Neural cell (in vitro differentiated cells): Measurements from ENCODE around the gene YWHAG. TPM values are rescaled to one million over a fixed set of nuclear protein-coding genes. Genes with fewer than 3 reads are reported as not detected.
"Not testable (repeated sequence)": the region's sequence is repeated elsewhere in the genome, so short reads cannot be mapped to it uniquely, and the experiment has no call there.

ENCODE experiments used
- H2AFZ ChIP-seq: fragments of 200-600, 300-800 bp; sonication (generic), shearing (Covaris generic); 2 replicates; pipeline ENCODE4 v1.6.0; 2014; ENCODE audit warnings: low read depth, mild to moderate bottlenecking, antibody characterized with exemption, low read length, moderate library complexity
- H3F3A ChIP-seq: fragments of 200-600 bp; shearing (Covaris generic); 2 replicates; pipeline ENCODE4 v1.6.1; 2016; ENCODE audit warnings: mild to moderate bottlenecking, moderate library complexity, mixed read lengths, antibody characterized with exemption, low read length; ENCODE audit not compliant: insufficient read depth, poor library complexity, severe bottlenecking
- H3K27ac ChIP-seq: fragments of 200-600, 300-800 bp; sonication (generic), shearing (Covaris generic); 2 replicates; pipeline ENCODE4 v1.5.1; 2014; ENCODE audit warnings: mild to moderate bottlenecking, low read length, moderate library complexity
- H3K27me3 ChIP-seq: fragments of 300-800, 200-600 bp; sonication (generic), shearing (Covaris generic); 2 replicates; pipeline ENCODE4 v1.6.0; 2014; ENCODE audit warnings: mild to moderate bottlenecking, low read depth, low read length, moderate library complexity; ENCODE audit not compliant: insufficient read depth
- H3K36me3 ChIP-seq: fragments of 300-800, 200-600 bp; sonication (generic), shearing (Covaris generic); 2 replicates; pipeline ENCODE4 v1.5.1; 2014; ENCODE audit warnings: mild to moderate bottlenecking, antibody characterized with exemption, low read length, moderate library complexity; ENCODE audit not compliant: insufficient read depth
- H3K4me2 ChIP-seq: fragments of 300-800, 200-600 bp; sonication (generic), shearing (Covaris generic); 2 replicates; pipeline ENCODE4 v1.6.0; 2014; ENCODE audit warnings: mild to moderate bottlenecking, low read length
- H3K4me3 ChIP-seq: fragments of 300-800, 200-600 bp; sonication (generic), shearing (Covaris generic); 2 replicates; pipeline ENCODE4 v1.5.1; 2014; ENCODE audit warnings: mild to moderate bottlenecking, low read length, moderate library complexity
- H3K79me2 ChIP-seq: fragments of 200-600 bp; shearing (Covaris generic); replicated peaks from 2 replicates; pipeline ENCODE4 v1.6.0; 2014; ENCODE audit warnings: mild to moderate bottlenecking, low read length, moderate library complexity; ENCODE audit not compliant: insufficient read depth
- H3K9ac ChIP-seq: fragments of 300-800, 200-600 bp; sonication (generic), shearing (Covaris generic); 2 replicates; pipeline ENCODE4 v1.6.1; 2016; ENCODE audit warnings: mild to moderate bottlenecking, low read length, mixed read lengths
- H3K9me2 ChIP-seq: fragments of 200-600 bp; shearing (Covaris generic); 2 replicates; pipeline ENCODE4 v1.6.1; 2016; ENCODE audit warnings: mild to moderate bottlenecking, low read length, mixed read lengths; ENCODE audit not compliant: insufficient read depth
- H3K9me3 ChIP-seq: fragments of 200-600, 300-800 bp; sonication (generic), shearing (Covaris generic); 2 replicates; pipeline ENCODE4 v1.6.1; 2016; ENCODE audit warnings: mild to moderate bottlenecking, mixed run types, low read length, moderate library complexity, mixed read lengths
- H4K20me1 ChIP-seq: fragments of 200-600 bp; shearing (Covaris generic); 2 replicates; pipeline ENCODE4 v1.6.1; 2016; ENCODE audit warnings: mild to moderate bottlenecking, mixed run types; ENCODE audit not compliant: insufficient read depth
- CTCF ChIP-seq: fragments of 450-650 bp; IDR thresholded peaks from 2 replicates; pipeline ENCODE4 v1.5.1; 2014; ENCODE audit warnings: antibody characterized with exemption, mild to moderate bottlenecking, moderate library complexity; ENCODE audit not compliant: poor library complexity, severe bottlenecking
- MXI1 ChIP-seq: fragments of 450-650 bp; conservative IDR thresholded peaks from 2 replicates; pipeline ENCODE4 v1.6.1; 2014; ENCODE audit warnings: antibody characterized with exemption, mild to moderate bottlenecking; ENCODE audit not compliant: poor library complexity, severe bottlenecking
- POLR2AphosphoS5 ChIP-seq: IDR thresholded peaks from 2 replicates; pipeline ENCODE4 v1.6.1; 2012
- RAD21 ChIP-seq: fragments of 450-650 bp; conservative IDR thresholded peaks from 2 replicates; pipeline ENCODE4 v1.6.1; 2014; ENCODE audit warnings: antibody characterized with exemption, mild to moderate bottlenecking, moderate library complexity
- SMC3 ChIP-seq: fragments of 450-650 bp; conservative IDR thresholded peaks from 2 replicates; pipeline ENCODE4 v1.6.1; 2014; ENCODE audit warnings: antibody characterized with exemption, mild to moderate bottlenecking, moderate library complexity; ENCODE audit not compliant: poor library complexity
- TAF1 ChIP-seq: IDR thresholded peaks from 2 replicates; pipeline ENCODE4 v1.6.1; 2012; ENCODE audit warnings: low read depth
- polyA plus RNA-seq: library from polyadenylated mRNA; depleted of rRNA; stranded (reverse); fragments of >200 nt; gene quantifications from 2 replicates; pipeline ENCODE4 v1.2.3, GENCODE V29; 2014
- TF ChIP-seq, protein P1 (sequence below): IDR thresholded peaks from 2 replicates; pipeline ENCODE4 v1.6.1; 2012; ENCODE audit warnings: borderline replicate concordance

Gene YWHAG
- polyA plus RNA-seq, 1 donor from 2014 or later, result 284 TPM

DNA sequence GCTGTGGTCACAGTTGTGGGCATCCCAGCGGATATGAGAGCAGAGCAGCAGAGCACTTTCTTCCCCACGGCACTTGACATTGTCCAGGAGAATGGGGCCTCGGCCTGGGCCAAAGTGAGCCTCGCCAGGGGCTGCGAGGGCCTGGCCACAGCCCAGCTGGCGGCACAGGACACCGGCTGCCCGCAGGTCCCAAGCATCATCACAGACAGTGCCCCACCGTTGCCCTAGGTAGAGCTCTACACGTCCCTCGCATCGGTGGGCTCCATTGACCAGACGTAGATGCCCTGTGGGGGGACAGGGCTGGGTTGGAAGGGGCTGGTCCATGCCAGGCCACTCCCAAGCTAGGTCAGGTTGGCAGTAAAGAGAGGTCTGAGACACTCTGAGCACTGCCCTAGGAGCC is 31.3 kb upstream of the YWHAG start:
- H4K20me1 ChIP-seq, result no peaks in the 10 kb centered on the region
- H3K4me2 ChIP-seq, result no peak overlapping the region
- H3K4me3 ChIP-seq, result no peak overlapping the region
- no peak overlapping the region for H3K27ac ChIP-seq
- no peaks in the 10 kb centered on the region for H3K79me2 ChIP-seq
- H2AFZ ChIP-seq, result no peak overlapping the region
- H3K9me2 ChIP-seq, result no peaks in the 10 kb centered on the region
- H3K36me3 ChIP-seq, result no peaks in the 10 kb centered on the region
- H3K9ac ChIP-seq, result no peak overlapping the region
- H3K9me3 ChIP-seq, result no peaks in the 10 kb centered on the region
- no peaks in the 10 kb centered on the region for H3F3A ChIP-seq
- H3K27me3 ChIP-seq, result no peaks in the 10 kb centered on the region
- TF ChIP-seq MXI1 (no peak), TAF1 (no peak), POLR2AphosphoS5 (no peak), RAD21 (no peak), SMC3 (no peak), CTCF (no peak)
- TF ChIP-seq, protein P1, sequence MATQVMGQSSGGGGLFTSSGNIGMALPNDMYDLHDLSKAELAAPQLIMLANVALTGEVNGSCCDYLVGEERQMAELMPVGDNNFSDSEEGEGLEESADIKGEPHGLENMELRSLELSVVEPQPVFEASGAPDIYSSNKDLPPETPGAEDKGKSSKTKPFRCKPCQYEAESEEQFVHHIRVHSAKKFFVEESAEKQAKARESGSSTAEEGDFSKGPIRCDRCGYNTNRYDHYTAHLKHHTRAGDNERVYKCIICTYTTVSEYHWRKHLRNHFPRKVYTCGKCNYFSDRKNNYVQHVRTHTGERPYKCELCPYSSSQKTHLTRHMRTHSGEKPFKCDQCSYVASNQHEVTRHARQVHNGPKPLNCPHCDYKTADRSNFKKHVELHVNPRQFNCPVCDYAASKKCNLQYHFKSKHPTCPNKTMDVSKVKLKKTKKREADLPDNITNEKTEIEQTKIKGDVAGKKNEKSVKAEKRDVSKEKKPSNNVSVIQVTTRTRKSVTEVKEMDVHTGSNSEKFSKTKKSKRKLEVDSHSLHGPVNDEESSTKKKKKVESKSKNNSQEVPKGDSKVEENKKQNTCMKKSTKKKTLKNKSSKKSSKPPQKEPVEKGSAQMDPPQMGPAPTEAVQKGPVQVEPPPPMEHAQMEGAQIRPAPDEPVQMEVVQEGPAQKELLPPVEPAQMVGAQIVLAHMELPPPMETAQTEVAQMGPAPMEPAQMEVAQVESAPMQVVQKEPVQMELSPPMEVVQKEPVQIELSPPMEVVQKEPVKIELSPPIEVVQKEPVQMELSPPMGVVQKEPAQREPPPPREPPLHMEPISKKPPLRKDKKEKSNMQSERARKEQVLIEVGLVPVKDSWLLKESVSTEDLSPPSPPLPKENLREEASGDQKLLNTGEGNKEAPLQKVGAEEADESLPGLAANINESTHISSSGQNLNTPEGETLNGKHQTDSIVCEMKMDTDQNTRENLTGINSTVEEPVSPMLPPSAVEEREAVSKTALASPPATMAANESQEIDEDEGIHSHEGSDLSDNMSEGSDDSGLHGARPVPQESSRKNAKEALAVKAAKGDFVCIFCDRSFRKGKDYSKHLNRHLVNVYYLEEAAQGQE, result no peak

- H3K79me2 ChIP-seq, H2AFZ ChIP-seq, H3K9me2 ChIP-seq, H3K9ac ChIP-seq, H3K27ac ChIP-seq, H3K4me3 ChIP-seq, H3K4me2 ChIP-seq, H3K9me3 ChIP-seq, H3F3A ChIP-seq, H3K27me3 ChIP-seq, H4K20me1 ChIP-seq, H3K36me3 ChIP-seq: not testable (repeated sequence)
Observed at GRCh38 chr7:76387789-76388188, 29.0 kb upstream of the YWHAG start.

DNA sequence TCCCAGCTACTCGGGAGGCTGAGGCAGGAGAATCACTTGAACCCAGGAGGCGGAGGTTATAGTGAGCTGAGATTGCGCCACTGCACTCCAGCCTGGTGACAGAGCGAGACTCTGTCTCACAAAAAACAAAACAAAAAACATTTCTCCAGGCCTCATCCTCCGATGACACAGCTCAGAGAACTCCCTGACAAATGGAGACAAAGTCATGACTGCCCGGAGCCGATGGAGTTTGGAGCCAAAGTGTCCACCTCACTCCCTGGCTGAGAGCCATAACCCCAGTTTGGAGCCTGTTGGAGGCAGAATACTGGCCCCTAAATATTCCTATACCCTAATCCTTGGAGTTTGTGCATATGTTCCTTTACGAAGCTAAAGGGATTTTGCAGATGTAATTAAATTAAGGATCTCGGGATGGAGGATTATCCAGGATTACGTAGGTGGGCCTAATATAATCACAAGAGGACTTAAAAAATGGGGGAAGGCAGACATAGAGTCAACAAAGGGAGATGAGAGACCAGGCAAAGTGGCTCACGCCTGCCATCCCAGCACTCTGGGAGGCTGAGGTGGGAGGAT is 28.0 kb upstream of the YWHAG start:
- no peak overlapping the region for H3K9ac ChIP-seq
- no peaks in the 10 kb centered on the region for H3K79me2 ChIP-seq
- H2AFZ ChIP-seq, result no peak overlapping the region
- H3K9me2 ChIP-seq, result no peaks in the 10 kb centered on the region
- no peaks in the 10 kb centered on the region for H3K27me3 ChIP-seq
- no peaks in the 10 kb centered on the region for H3K36me3 ChIP-seq
- no peak overlapping the region for H3K4me3 ChIP-seq
- H3K4me2 ChIP-seq, result no peak overlapping the region
- no peak for TF ChIP-seq TAF1
- TF ChIP-seq, protein P1, result no peak
- TF ChIP-seq CTCF, result no peak
- TF ChIP-seq POLR2AphosphoS5, result no peak
- TF ChIP-seq MXI1, result no peak
- TF ChIP-seq SMC3, result no peak
- no peak for TF ChIP-seq RAD21
- H4K20me1 ChIP-seq, result no peaks in the 10 kb centered on the region
- no peak overlapping the region for H3K27ac ChIP-seq
- H3K9me3 ChIP-seq, result no peaks in the 10 kb centered on the region
- H3F3A ChIP-seq, result no peaks in the 10 kb centered on the region
